HT-29 (cell line): ENCODE results near the gene PIAS4. TPM values are rescaled to one million over a fixed set of nuclear protein-coding genes. Genes with fewer than 3 reads are reported as not detected.
"Not testable (repeated sequence)": the region's sequence is repeated elsewhere in the genome, so short reads cannot be mapped to it uniquely, and the experiment has no call there.

ENCODE experiments used
- DNase-seq: peaks from one replicate; pipeline ENCODE4 v3.0.0-alpha.2; 2015; ENCODE audit warnings: low spot score
- total RNA-seq: library from RNA; depleted of rRNA; stranded (reverse); fragments of >200 nt; shearing (Covaris generic); gene quantifications from 2 replicates; pipeline ENCODE4 v1.2.3, GENCODE V29; 2014

PIAS4 gene
- total RNA-seq, 1 experiment from 2014 or later, result 40.8 TPM

GRCh38 chr19:3990815-3991117 is 16.8 kb upstream of the PIAS4 start:
- no peak for DNase-seq

- DNase-seq, result no peak
Measured at GRCh38 chr19:3995607-3996006, 11.9 kb upstream of the PIAS4 start.

- not testable (repeated sequence) for DNase-seq
Measured at GRCh38 chr19:3998667-3999412, 8.7 kb upstream of the PIAS4 start.

GRCh38 chr19:4000798-4001197 is 6.7 kb upstream of the PIAS4 start:
- not testable (repeated sequence) for DNase-seq

- not testable (repeated sequence) for DNase-seq
Measured at GRCh38 chr19:4005436-4005835, 2.1 kb upstream of the PIAS4 start.

- no peak for DNase-seq
Measured at GRCh38 chr19:4007836-4008539, 452 bp downstream of the PIAS4 start.

- no peak for DNase-seq
Measured at GRCh38 chr19:4009990-4010807, 2.7 kb downstream of the PIAS4 start.

GRCh38 chr19:4010808-4011110 is 3.2 kb downstream of the PIAS4 start:
- no peak for DNase-seq

- DNase-seq, result not testable (repeated sequence)
Measured at GRCh38 chr19:4011430-4011829, 3.9 kb downstream of the PIAS4 start.

- DNase-seq, result no peak
Measured at GRCh38 chr19:4012092-4012974, 4.8 kb downstream of the PIAS4 start.

GRCh38 chr19:4012975-4013634 is 5.6 kb downstream of the PIAS4 start:
- no peak for DNase-seq

- DNase-seq, result no peak
Measured at GRCh38 chr19:4013886-4014540, 6.5 kb downstream of the PIAS4 start.

GRCh38 chr19:4014541-4015491 is 7.3 kb downstream of the PIAS4 start:
- DNase-seq, result no peak

- no peak for DNase-seq
Measured at GRCh38 chr19:4015705-4016402, 8.3 kb downstream of the PIAS4 start.

- no peak for DNase-seq
Measured at GRCh38 chr19:4016486-4016885, 8.9 kb downstream of the PIAS4 start.

GRCh38 chr19:4016903-4017638 is 9.5 kb downstream of the PIAS4 start:
- no peak for DNase-seq

GRCh38 chr19:4018140-4018613 is 10.6 kb downstream of the PIAS4 start:
- DNase-seq, result no peak
